AG04450 (cell line): ENCODE results near the gene GATA1. TPM values are rescaled to one million over a fixed set of nuclear protein-coding genes. Genes with fewer than 3 reads are reported as not detected.

Source experiments
- CTCF ChIA-PET: fragments of 300-600, 350-600 bp; formaldehyde crosslinking; extraction: SDS; loops from one replicate; lab custom pipeline; 2022; ENCODE audit warnings: antibody characterized with exemption, inconsistent platforms; lab: Charles Lee
- POLR2A ChIA-PET: fragments of 350-600 bp; formaldehyde crosslinking; extraction: SDS; loops from one replicate; lab custom pipeline; 2021; ENCODE audit warnings: antibody characterized with exemption, inconsistent platforms; lab: Yijun Ruan, JAX
- DNase-seq: peaks from one replicate; pipeline ENCODE4 v3.0.0-alpha.2; 2011; ENCODE audit warnings: low read depth, low spot score
- H3K27ac ChIP-seq: one replicate; pipeline ENCODE4 v1.5.1; 2012; ENCODE audit warnings: low read depth, low read length, control low read depth
- H3K27me3 ChIP-seq: one replicate; pipeline ENCODE4 v1.6.0; 2012; ENCODE audit warnings: low read length; ENCODE audit not compliant: control insufficient read depth, insufficient read depth
- H3K4me3 ChIP-seq: 2 replicates; pipeline ENCODE4 v1.5.1; 2011; ENCODE audit warnings: mild to moderate bottlenecking, low read depth, low read length, control low read depth
- H3K9me3 ChIP-seq: 2 replicates; pipeline ENCODE4 v1.5.1; 2012; ENCODE audit warnings: low read length; ENCODE audit not compliant: control insufficient read depth, insufficient read depth
- polyA plus RNA-seq: library from polyadenylated mRNA; depleted of rRNA; stranded (reverse); fragments of >200 nt; gene quantifications from 2 replicates; pipeline ENCODE4 v1.2.3, GENCODE V29; 2011
- TF ChIP-seq, protein P1 (sequence below): IDR thresholded peaks from 2 replicates; pipeline ENCODE4 v1.5.1; 2011; ENCODE audit warnings: low read depth, low read length, control low read depth, inconsistent platforms

Gene GATA1
- polyA plus RNA-seq, 1 experiment = not detected

DNA sequence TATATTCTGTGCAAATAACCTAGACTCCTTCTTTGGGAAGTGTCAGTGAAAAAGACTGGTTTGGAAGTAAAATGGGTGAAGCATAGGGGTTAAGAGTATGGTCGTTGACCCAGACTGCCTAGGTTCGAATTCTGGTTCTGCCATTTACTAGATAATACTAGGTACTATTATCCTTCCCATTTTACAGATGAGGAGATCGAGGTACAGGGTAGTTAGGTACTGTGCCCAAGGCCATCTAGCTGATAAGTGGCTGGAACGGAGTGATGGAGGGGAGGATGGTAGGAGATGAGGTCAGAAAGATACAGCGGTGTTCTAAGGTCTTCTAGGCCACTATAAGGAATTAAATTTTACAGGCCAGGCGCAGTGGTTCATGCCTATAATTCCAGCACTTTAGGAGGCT is 13.8 kb upstream of the GATA1 start:
- ChIA-PET POLR2A (no interaction called here), CTCF (no interaction called here)
- Histone ChIP-seq H3K4me3 (no peak overlapping the region), H3K27me3 (no peaks in the 10 kb centered on the region), H3K27ac (no peak overlapping the region), H3K9me3 (no peaks in the 10 kb centered on the region)
- no peak for DNase-seq
- TF ChIP-seq, protein P1, sequence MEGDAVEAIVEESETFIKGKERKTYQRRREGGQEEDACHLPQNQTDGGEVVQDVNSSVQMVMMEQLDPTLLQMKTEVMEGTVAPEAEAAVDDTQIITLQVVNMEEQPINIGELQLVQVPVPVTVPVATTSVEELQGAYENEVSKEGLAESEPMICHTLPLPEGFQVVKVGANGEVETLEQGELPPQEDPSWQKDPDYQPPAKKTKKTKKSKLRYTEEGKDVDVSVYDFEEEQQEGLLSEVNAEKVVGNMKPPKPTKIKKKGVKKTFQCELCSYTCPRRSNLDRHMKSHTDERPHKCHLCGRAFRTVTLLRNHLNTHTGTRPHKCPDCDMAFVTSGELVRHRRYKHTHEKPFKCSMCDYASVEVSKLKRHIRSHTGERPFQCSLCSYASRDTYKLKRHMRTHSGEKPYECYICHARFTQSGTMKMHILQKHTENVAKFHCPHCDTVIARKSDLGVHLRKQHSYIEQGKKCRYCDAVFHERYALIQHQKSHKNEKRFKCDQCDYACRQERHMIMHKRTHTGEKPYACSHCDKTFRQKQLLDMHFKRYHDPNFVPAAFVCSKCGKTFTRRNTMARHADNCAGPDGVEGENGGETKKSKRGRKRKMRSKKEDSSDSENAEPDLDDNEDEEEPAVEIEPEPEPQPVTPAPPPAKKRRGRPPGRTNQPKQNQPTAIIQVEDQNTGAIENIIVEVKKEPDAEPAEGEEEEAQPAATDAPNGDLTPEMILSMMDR = no peak

- ChIA-PET CTCF (no interaction called here), POLR2A (no interaction called here)
- TF ChIP-seq, protein P1 = no peak
- H3K4me3 ChIP-seq = no peak overlapping the region
- DNase-seq = no peak
- H3K27me3 ChIP-seq = no peaks in the 10 kb centered on the region
- H3K9me3 ChIP-seq = no peaks in the 10 kb centered on the region
- H3K27ac ChIP-seq = no peak overlapping the region
These were observed 9.5 kb upstream of the GATA1 start for GRCh38 chrX:48776818-48777439.

- Histone ChIP-seq H3K27me3 (no peaks in the 10 kb centered on the region), H3K4me3 (no peak overlapping the region), H3K9me3 (no peaks in the 10 kb centered on the region), H3K27ac (no peak overlapping the region)
- ChIA-PET POLR2A (no interaction called here), CTCF (no interaction called here)
- TF ChIP-seq, protein P1 = no peak
- DNase-seq = no peak
These were observed 7.0 kb upstream of the GATA1 start for GRCh38 chrX:48779399-48779798.

DNA sequence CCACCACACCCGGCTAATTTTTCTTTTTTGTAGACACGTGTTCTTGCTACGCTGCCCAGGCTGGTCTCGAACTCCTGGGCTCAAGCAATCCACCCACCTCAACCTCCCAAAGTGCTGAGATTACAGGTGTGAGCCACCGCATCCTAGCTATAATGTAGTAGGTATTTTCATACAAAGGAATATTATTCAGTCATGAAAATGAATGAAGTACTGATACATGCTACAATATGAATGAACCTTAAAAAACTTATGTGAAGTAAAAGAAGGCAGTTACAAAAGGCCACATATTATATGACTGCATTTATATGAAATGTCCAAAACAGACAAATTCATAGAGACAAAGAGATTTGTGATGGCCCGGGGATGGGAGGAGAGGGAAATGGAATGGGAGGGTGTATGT is 4.7 kb upstream of the GATA1 start:
- no peak for DNase-seq
- H3K27ac ChIP-seq = no peak overlapping the region
- no peaks in the 10 kb centered on the region for H3K9me3 ChIP-seq
- ChIA-PET CTCF (no interaction called here), POLR2A (no interaction called here)
- TF ChIP-seq, protein P1 = no peak
- H3K4me3 ChIP-seq = no peak overlapping the region
- H3K27me3 ChIP-seq = no peaks in the 10 kb centered on the region

DNA sequence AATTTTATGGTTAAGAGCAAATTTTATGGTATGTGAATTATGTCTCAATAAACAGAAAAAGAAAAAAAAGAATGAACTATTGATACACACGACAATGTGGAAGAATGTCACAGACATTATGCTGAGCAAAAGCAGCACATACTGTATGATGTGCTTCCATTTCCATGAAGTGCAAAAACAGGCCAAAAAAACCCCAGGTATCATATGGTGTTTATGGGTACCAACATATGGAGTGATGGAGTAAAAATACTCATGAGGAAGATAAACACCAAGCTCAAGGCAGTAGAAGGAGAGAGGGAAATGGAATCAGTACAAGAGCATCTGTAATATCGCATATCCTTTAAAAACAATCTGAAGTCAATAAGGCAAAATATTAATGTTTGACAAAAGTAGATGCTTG is 4.2 kb upstream of the GATA1 start:
- TF ChIP-seq, protein P1 = no peak
- Histone ChIP-seq H3K4me3 (no peak overlapping the region), H3K27me3 (no peaks in the 10 kb centered on the region), H3K27ac (no peak overlapping the region), H3K9me3 (no peaks in the 10 kb centered on the region)
- CTCF ChIA-PET = no interaction called here
- POLR2A ChIA-PET = no interaction called here
- no peak for DNase-seq
